H9 (cell line): ENCODE data around the gene CFAP161. TPM values are rescaled to one million over a fixed set of nuclear protein-coding genes. Genes with fewer than 3 reads are reported as not detected.

Experiments
- DNase-seq: peaks from one replicate; pipeline ENCODE4 v3.0.0-alpha.2; 2017
- H2AFZ ChIP-seq: one replicate; pipeline ENCODE4 v1.6.1; 2013; ENCODE audit warnings: mild to moderate bottlenecking, low read length, control low read depth, moderate library complexity
- H2AK5ac ChIP-seq: 2 replicates; pipeline ENCODE4 v1.6.1; 2013; ENCODE audit warnings: low read length, control low read depth, mixed read lengths; ENCODE audit not compliant: insufficient read length
- H2BK120ac ChIP-seq: one replicate; pipeline ENCODE4 v1.6.1; 2013; ENCODE audit warnings: low read depth, mild to moderate bottlenecking, low read length, control low read depth, inconsistent platforms; ENCODE audit not compliant: poor library complexity, severe bottlenecking
- H2BK12ac ChIP-seq: 2 replicates; pipeline ENCODE4 v1.6.1; 2013; ENCODE audit warnings: low read length, control low read depth, mixed read lengths, low read depth; ENCODE audit not compliant: insufficient read length
- H2BK15ac ChIP-seq: 2 replicates; pipeline ENCODE4 v1.6.1; 2013; ENCODE audit warnings: low read depth, low read length, control low read depth
- H2BK20ac ChIP-seq: one replicate; pipeline ENCODE4 v1.6.1; 2013; ENCODE audit warnings: low read depth, mild to moderate bottlenecking, low read length, control low read depth, inconsistent platforms; ENCODE audit not compliant: poor library complexity, severe bottlenecking
- H2BK5ac ChIP-seq: 2 replicates; pipeline ENCODE4 v1.6.1; 2013; ENCODE audit warnings: low read length, control low read depth, mixed read lengths; ENCODE audit not compliant: insufficient read length
- H3K14ac ChIP-seq: 2 replicates; pipeline ENCODE4 v1.6.1; 2013; ENCODE audit warnings: low read length, control low read depth; ENCODE audit not compliant: insufficient read depth
- H3K18ac ChIP-seq: 2 replicates; pipeline ENCODE4 v1.6.1; 2013; ENCODE audit warnings: low read depth, mild to moderate bottlenecking, mixed read lengths, low read length, control low read depth; ENCODE audit not compliant: insufficient read length
- H3K23ac ChIP-seq: 2 replicates; pipeline ENCODE4 v1.6.1; 2013; ENCODE audit warnings: low read length, control low read depth, mixed read lengths, low read depth; ENCODE audit not compliant: insufficient read length
- H3K23me2 ChIP-seq: 2 replicates; pipeline ENCODE4 v1.6.1; 2013; ENCODE audit warnings: low read depth, mild to moderate bottlenecking, mixed read lengths, low read length, control low read depth; ENCODE audit not compliant: insufficient read length, poor library complexity, severe bottlenecking
- H3K27ac ChIP-seq: 2 replicates; pipeline ENCODE4 v1.5.1; 2013; ENCODE audit warnings: low read length, control low read depth, mixed read lengths, low read depth; ENCODE audit not compliant: insufficient read length
- H3K27me3 ChIP-seq: 2 replicates; pipeline ENCODE4 v1.6.1; 2013; ENCODE audit warnings: low read length, control low read depth, inconsistent platforms; ENCODE audit not compliant: insufficient read depth
- H3K4ac ChIP-seq: 2 replicates; pipeline ENCODE4 v1.6.1; 2013; ENCODE audit warnings: low read depth, mild to moderate bottlenecking, control low read depth, inconsistent platforms, low read length, moderate library complexity
- H3K4me1 ChIP-seq: 2 replicates; pipeline ENCODE4 v1.6.1; 2013; ENCODE audit warnings: low read length, control low read depth, inconsistent platforms; ENCODE audit not compliant: insufficient read depth
- H3K4me2 ChIP-seq: 2 replicates; pipeline ENCODE4 v1.6.1; 2013; ENCODE audit warnings: low read length, control low read depth, mixed read lengths; ENCODE audit not compliant: insufficient read length, insufficient read depth
- H3K56ac ChIP-seq: 2 replicates; pipeline ENCODE4 v1.6.1; 2013; ENCODE audit warnings: low read depth, mild to moderate bottlenecking, mixed read lengths, low read length, control low read depth; ENCODE audit not compliant: insufficient read length
- H3K79me1 ChIP-seq: 2 replicates; pipeline ENCODE4 v1.6.1; 2013; ENCODE audit warnings: low read depth, mild to moderate bottlenecking, moderate library complexity, low read length, control low read depth, inconsistent platforms; ENCODE audit not compliant: insufficient read depth, poor library complexity, severe bottlenecking
- H3K79me2 ChIP-seq: 2 replicates; pipeline ENCODE4 v1.6.1; 2013; ENCODE audit warnings: low read length, control low read depth, inconsistent platforms; ENCODE audit not compliant: insufficient read depth
- H3K9ac ChIP-seq: 2 replicates; pipeline ENCODE4 v1.6.1; 2013; ENCODE audit warnings: low read length, control low read depth, mixed read lengths; ENCODE audit not compliant: insufficient read length; ENCODE audit errors: extremely low read depth
- H3K9me3 ChIP-seq: one replicate; pipeline ENCODE4 v1.6.1; 2013; ENCODE audit warnings: low read depth, low read length, inconsistent platforms; ENCODE audit not compliant: control insufficient read depth
- H3T11ph ChIP-seq: one replicate; pipeline ENCODE4 v1.6.1; 2013; ENCODE audit warnings: mild to moderate bottlenecking, low read length, control low read depth, inconsistent platforms
- H4K20me1 ChIP-seq: one replicate; pipeline ENCODE4 v1.6.1; 2013; ENCODE audit not compliant: control insufficient read depth, insufficient read length, insufficient read depth
- H4K5ac ChIP-seq: 2 replicates; pipeline ENCODE4 v1.6.1; 2013; ENCODE audit warnings: low read depth, mild to moderate bottlenecking, mixed read lengths, low read length, control low read depth; ENCODE audit not compliant: insufficient read length
- H4K8ac ChIP-seq: replicated peaks from 2 replicates; pipeline ENCODE4 v1.6.1; 2013; ENCODE audit warnings: low read length, control low read depth, mixed read lengths, low read depth; ENCODE audit not compliant: insufficient read length
- H4K91ac ChIP-seq: 2 replicates; pipeline ENCODE4 v1.6.1; 2013; ENCODE audit warnings: low read depth, mild to moderate bottlenecking, moderate library complexity, mixed read lengths, low read length, control low read depth; ENCODE audit not compliant: insufficient read length
- H3K27ac Mint-ChIP-seq, 3 experiments: 2 replicates in 2 of 3; 3 replicates in 1 of 3; pipeline ENCODE4 v1.8.0; 2020 to 2021; ENCODE audit warnings: mixed read lengths in 3 of 3, mild to moderate bottlenecking in 1 of 3, moderate library complexity in 1 of 3
- H3K27me3 Mint-ChIP-seq: 2 replicates; pipeline ENCODE4 v1.8.0; 2021; ENCODE audit warnings: low read depth, mild to moderate bottlenecking, moderate library complexity, mixed read lengths
- H3K36me3 Mint-ChIP-seq, 3 experiments: 2 replicates in 2 of 3; 3 replicates in 1 of 3; pipeline ENCODE4 v1.8.0; 2020 to 2021; ENCODE audit warnings: low read depth in 3 of 3, mixed read lengths in 3 of 3; ENCODE audit not compliant: insufficient read depth in 1 of 3
- H3K4me1 Mint-ChIP-seq, 2 experiments: 2 replicates each; pipeline ENCODE4 v1.8.0; 2020; ENCODE audit warnings: mixed read lengths in 2 of 2
- H3K4me3 Mint-ChIP-seq, 2 experiments: 2 replicates in 1 of 2; 3 replicates in 1 of 2; pipeline ENCODE4 v1.8.0; 2020 to 2021; ENCODE audit warnings: mild to moderate bottlenecking in 2 of 2, mixed read lengths in 2 of 2, moderate library complexity in 1 of 2
- H3K9me3 Mint-ChIP-seq, 2 experiments: 2 replicates in 1 of 2; 3 replicates in 1 of 2; pipeline ENCODE4 v1.8.0; 2020; ENCODE audit warnings: mild to moderate bottlenecking in 2 of 2, mixed read lengths in 2 of 2, moderate library complexity in 1 of 2
- WGBS: extraction: QIAGEN DNeasy Blood & Tissue Kit; methylation state at CpG from one replicate; pipeline ENCODE4 v1.1.7; 2013; ENCODE audit warnings: missing lambda C conversion rate, low lambda C conversion rate, mixed read lengths; ENCODE audit not compliant: insufficient read length; ENCODE audit errors: extremely low coverage; 5-methylcytosine and 5-hydroxymethylcytosine counted together
- total RNA-seq: library from RNA; stranded (reverse); gene quantifications from 2 replicates; pipeline ENCODE4 v1.2.1, GENCODE V29; 2021
- TF ChIP-seq, protein P1 (sequence below): fragments of 200-600 bp; sonication (generic); conservative IDR thresholded peaks from 3 replicates; pipeline ENCODE4 v1.8.0; 2021; ENCODE audit warnings: antibody characterized with exemption, mild to moderate bottlenecking

CFAP161 gene
- total RNA-seq, 1 experiment from 2014 or later: 0.24 TPM

DNA sequence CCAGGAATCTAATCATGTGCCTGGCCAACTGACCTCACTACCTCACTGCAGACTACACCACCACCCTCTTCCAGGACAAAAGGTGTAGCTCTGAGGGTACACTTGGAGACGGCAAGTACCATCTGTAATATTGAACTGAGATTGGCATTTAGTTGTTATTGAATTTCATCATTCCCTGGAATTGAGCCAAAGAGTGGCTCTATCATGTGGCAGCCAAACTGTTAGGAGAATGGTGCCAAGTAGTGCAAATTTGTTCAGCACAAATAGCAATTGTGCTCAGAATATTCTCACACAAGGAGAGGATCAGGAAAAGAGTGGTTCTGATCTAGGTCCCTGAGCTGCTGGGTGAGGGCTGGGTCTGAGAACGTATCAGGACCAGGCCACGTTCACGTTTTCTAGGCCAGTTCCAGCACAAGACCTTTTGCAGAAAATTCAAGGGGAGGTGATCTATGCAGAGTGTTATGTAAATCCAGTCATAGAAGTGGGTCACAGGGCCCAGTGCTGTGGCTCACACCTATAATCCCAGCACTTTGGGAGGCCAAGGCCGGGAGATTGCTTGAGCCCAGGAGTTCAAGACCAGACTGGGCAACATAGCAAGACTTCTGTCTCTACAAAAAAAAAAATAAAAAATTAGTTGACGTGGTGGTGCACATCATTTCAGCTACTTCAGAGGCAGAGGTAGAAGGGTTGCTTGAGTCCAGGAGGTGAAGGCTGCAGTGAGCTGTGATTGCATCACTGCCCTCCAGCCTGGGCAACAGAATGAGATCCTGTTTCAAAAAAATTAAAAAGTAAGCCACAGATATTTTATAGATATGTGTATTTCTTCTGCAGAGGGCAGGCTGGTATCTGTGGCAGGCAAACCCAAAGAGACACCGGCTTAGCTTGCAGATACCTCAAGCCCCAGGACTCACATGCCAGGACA is 31.9 kb upstream of the CFAP161 start:
- Histone ChIP-seq H3K27ac (no peak overlapping the region), H2BK15ac (no peak overlapping the region), H3K9ac (no peak overlapping the region), H3K56ac (no peak overlapping the region), H2AK5ac (no peak overlapping the region), H3K4me2 (no peak overlapping the region), H3K4me1 (no peaks in the 10 kb centered on the region), H3K4ac (no peak overlapping the region), H4K20me1 (no peaks in the 10 kb centered on the region), H3K18ac (no peak overlapping the region), H3K14ac (no peak overlapping the region), H2AFZ (no peak overlapping the region), H3K79me1 (no peaks in the 10 kb centered on the region), H2BK5ac (no peak overlapping the region), H2BK20ac (no peak overlapping the region), H3K23ac (no peak overlapping the region), H4K5ac (no peak overlapping the region), H3K27me3 (no peaks in the 10 kb centered on the region), H3K9me3 (no peaks in the 10 kb centered on the region), H4K8ac (no peak overlapping the region), H3K79me2 (no peaks in the 10 kb centered on the region), H3T11ph (no peak overlapping the region), H2BK12ac (no peak overlapping the region), H2BK120ac (no peak overlapping the region), H4K91ac (no peak overlapping the region), H3K23me2 (no peaks in the 10 kb centered on the region)
- no peaks in the 10 kb centered on the region for H3K36me3 Mint-ChIP-seq
- no peak for DNase-seq
- peaks cover 12% of the 10 kb centered on the region for H3K27me3 Mint-ChIP-seq
- H3K27ac Mint-ChIP-seq: no peak overlapping the region; a peak in 1 of 7 replicates
- TF ChIP-seq, protein P1, sequence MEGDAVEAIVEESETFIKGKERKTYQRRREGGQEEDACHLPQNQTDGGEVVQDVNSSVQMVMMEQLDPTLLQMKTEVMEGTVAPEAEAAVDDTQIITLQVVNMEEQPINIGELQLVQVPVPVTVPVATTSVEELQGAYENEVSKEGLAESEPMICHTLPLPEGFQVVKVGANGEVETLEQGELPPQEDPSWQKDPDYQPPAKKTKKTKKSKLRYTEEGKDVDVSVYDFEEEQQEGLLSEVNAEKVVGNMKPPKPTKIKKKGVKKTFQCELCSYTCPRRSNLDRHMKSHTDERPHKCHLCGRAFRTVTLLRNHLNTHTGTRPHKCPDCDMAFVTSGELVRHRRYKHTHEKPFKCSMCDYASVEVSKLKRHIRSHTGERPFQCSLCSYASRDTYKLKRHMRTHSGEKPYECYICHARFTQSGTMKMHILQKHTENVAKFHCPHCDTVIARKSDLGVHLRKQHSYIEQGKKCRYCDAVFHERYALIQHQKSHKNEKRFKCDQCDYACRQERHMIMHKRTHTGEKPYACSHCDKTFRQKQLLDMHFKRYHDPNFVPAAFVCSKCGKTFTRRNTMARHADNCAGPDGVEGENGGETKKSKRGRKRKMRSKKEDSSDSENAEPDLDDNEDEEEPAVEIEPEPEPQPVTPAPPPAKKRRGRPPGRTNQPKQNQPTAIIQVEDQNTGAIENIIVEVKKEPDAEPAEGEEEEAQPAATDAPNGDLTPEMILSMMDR: no peak
- peaks cover 3 to 4% of the 10 kb centered on the region in 2 experiments; a peak in 3 of 4 replicates for H3K4me1 Mint-ChIP-seq
- no peak overlapping the region for H3K4me3 Mint-ChIP-seq
- WGBS: no CpG with 5 or more reads among the region's 7 CpGs
- no peaks in the 10 kb centered on the region for H3K9me3 Mint-ChIP-seq
